Fibroblast of villous mesenchyme (primary cell): ENCODE measurements around the gene AHNAK2. TPM values are rescaled to one million over a fixed set of nuclear protein-coding genes. Genes with fewer than 3 reads are reported as not detected.

Source experiments
- DNase-seq: peaks from one replicate; pipeline ENCODE4 v3.0.0-alpha.2; 2010; ENCODE audit warnings: low read depth
- H3K4me3 ChIP-seq: 2 replicates; pipeline ENCODE4 v1.5.1; 2011; ENCODE audit warnings: low read depth, mild to moderate bottlenecking, low read length
- CTCF ChIP-seq: IDR thresholded peaks from 2 replicates; pipeline ENCODE4 v1.5.1; 2012; ENCODE audit warnings: low read depth, mild to moderate bottlenecking, low read length; ENCODE audit not compliant: insufficient read depth
- total RNA-seq: library from RNA; depleted of rRNA; stranded (reverse); fragments of >200 nt; gene quantifications from 2 replicates; pipeline ENCODE4 v1.2.3, GENCODE V29; 2012

The AHNAK2 gene
- total RNA-seq, 1 donor: 32.4 TPM

GRCh38 chr14:105015905-105016304 lies 37.7 kb upstream of the AHNAK2 start:
- DNase-seq: no peak
- no peak overlapping the region for H3K4me3 ChIP-seq
- no peak for TF ChIP-seq CTCF

- TF ChIP-seq CTCF: no peak
- DNase-seq: no peak
- no peak overlapping the region for H3K4me3 ChIP-seq
These were observed 37.1 kb upstream of the AHNAK2 start for GRCh38 chr14:105015242-105015641.

- DNase-seq: no peak
- TF ChIP-seq CTCF: no peak
- peak overlapping the region; percentile 25 for H3K4me3 ChIP-seq
These were observed 36.5 kb upstream of the AHNAK2 start for GRCh38 chr14:105014631-105015030.

- no peak for TF ChIP-seq CTCF
- no peak for DNase-seq
- H3K4me3 ChIP-seq: no peak overlapping the region
These were observed 35.9 kb upstream of the AHNAK2 start for GRCh38 chr14:105014032-105014431.

- DNase-seq: no peak
- H3K4me3 ChIP-seq: no peak overlapping the region
- TF ChIP-seq CTCF: no peak
These were observed 35.1 kb upstream of the AHNAK2 start for GRCh38 chr14:105013150-105013785.

GRCh38 chr14:105012171-105012985 lies 34.2 kb upstream of the AHNAK2 start:
- DNase-seq: no peak
- no peak for TF ChIP-seq CTCF
- no peak overlapping the region for H3K4me3 ChIP-seq
